Measurements from ENCODE around the gene BBS9.
"Not testable (repeated sequence)": the region's sequence is repeated elsewhere in the genome, so short reads cannot be mapped to it uniquely, and the experiment has no call there.

Gene BBS9

DNA sequence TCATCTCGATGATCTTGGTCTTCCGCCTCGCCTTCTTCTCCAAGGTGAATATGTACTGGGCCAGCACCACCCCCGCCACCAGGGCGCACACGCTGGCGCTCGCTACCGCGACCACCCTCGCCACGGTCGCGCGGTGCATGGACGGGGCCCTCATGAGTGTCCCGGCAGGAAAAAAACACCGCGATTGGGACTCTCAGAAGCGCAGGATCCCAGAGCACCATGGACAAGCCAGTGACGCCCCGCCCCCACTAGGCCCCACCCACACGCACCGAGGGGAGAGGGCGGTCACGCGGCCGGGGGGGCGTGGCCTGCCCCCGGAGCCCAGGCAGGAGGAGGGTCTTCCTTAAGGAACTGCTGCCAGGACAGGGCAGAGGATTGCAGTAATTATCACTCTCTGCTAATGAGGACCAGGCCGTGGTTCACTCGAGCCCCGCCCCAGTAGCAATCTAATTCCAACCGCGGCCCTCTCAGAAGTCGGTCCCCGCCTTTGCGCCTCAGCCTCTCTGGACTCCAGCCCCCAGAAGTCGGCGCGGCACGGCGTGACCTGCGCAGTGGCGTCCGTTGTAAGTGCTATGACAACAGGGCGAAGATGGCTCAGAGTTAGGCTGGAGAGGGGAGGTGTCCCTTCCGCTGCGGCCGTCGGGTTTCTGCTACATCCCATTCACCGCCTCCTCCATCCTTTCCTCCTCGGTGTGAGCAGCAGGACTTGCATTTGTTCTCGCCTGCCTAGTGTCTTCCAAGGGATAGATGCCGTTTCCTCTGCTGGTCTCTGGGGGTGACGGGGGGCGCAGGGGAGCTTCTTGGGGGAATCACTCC is at the start of gene BBS9:
BBS9 (plus strand) TSS at position 575 of the 816 bp plus-strand sequence. CDS start 16,689 bp downstream, outside the sequence.
- DNase-seq, result peak; percentile 94

DNA sequence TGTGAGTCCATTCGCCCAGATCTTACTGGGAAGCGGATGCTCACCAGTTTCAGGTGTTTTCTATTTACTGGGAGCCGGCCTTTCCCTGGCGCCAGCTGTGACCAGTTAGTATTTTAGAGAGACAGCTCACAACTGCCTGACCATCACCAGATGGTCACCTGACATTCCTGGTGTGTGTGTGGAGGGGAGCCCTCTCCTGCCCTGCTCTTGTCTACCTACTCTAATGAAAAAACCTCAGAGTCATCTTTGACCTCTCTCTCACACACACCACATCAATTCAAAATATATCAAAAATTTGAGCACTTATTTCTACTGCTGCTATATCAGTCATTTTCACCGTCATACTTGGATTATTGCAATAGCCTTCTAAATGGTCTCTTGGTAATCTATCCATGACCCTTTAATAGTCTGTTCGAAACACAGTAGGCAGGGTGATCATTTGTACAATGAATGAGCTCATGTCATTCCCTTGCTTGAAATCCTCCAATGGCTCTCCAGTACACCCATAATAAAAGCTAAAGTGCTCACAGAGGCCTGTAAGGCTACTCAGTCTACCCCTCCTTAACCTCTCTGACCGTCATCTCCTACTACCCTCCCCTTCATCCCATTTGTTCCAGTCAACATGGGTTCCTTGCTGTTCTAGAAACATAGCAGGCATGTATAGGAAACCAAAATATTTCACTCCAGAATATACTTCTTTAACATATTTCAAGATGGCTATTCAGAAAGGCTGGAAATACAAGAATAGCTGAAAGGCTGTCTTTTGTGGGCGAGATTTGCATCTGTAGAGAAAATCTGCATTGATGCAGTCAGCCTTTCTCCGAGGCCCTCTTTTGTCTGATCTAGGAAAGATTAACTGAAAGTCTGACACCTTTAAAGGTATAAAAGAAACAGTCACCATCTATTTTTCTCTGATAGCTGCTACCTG is 49.3 kb upstream of the BBS9 start:
- no peak for DNase-seq

DNA sequence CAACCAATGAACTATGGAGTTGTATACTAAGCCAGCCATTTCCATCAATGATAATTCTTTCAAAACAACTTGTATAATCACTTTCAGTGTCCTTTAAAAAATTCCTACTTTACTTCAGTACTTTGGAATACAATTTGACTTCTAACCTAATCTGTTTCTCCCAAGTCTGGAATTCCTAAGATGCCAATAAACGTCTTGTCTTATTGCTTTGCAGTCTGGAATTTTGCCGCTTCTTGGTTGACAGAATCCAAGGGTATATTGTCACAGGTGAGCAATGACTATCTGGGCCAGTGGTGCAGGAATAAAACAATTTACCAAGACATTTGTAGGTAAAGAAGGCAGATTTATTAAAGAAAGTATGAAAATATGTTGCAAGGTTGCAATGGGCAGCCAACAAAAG is 42.0 kb upstream of the BBS9 start:
- no peak for DNase-seq

GRCh38 chr7:33087858-33088257 is 41.5 kb upstream of the BBS9 start:
- no peak for DNase-seq

DNA sequence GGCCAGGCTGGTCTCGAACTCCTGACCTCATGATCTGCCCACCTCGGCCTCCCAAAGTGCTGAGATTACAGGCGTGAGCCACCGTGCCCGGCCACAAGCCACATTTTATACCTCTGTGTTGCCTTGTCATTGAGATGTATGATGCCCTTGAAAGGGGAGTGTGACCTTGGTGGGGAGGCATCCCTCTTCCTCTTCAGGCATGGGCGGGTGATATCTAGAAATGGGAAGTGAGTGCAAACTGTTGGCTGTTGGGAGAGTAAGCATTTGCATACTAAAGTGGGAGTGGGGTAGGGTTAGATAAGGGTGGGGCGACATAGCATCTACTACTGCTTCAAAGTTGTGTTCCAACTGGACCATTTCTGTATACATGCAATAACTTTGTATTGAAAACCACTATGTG is 40.2 kb upstream of the BBS9 start:
- no peak for DNase-seq

DNA sequence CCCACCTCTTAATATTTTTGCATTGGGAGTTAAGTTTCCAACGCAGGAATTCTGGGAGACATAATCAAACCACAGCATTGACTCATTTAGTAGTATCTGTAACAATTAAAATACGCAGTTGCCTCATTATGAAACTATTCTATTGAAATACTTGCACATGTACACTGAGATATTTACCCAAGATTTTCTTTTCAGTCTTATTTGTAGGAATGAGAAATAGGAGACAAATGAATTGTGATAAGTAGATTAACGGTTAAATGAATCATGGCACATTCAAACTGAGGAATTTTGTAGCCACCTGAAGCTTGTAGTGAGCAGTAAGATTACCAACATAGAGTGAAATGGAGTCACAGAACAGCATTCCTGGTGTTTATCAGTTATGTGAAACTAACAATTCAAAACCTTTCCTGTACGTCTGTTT is 38.2 kb upstream of the BBS9 start:
- no peak for DNase-seq

DNA sequence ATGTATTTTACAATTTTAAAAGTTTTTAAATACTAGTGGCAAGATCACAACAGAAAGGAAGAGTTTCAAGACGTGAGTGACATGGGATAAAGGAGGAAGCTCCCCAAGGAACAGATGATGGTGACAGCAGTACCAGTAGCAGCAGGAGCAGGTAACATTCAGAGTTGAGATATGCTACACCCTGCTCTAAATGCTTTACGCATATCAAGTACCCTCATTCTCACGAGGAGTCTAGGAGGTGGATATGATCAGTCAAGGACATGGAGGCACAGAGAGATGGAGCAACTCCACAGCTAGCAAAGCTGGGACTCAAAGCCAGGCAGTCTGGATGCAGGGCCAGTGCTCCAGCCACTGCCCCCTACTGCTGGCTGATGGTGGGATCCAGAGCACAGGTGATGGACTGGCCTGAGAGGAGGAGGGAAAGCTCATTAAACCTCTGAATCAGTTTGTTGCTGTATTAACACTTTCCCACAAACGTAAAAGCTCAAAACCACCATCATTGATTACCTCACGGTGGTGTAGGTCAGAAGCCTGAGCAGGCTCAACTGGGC is 37.6 kb upstream of the BBS9 start:
- no peak for DNase-seq

- DNase-seq, result no peak
Measured at GRCh38 chr7:33093266-33093665, 36.1 kb upstream of the BBS9 start.

- DNase-seq, result not testable (repeated sequence)
Measured at GRCh38 chr7:33094745-33095275, 34.6 kb upstream of the BBS9 start.

DNA sequence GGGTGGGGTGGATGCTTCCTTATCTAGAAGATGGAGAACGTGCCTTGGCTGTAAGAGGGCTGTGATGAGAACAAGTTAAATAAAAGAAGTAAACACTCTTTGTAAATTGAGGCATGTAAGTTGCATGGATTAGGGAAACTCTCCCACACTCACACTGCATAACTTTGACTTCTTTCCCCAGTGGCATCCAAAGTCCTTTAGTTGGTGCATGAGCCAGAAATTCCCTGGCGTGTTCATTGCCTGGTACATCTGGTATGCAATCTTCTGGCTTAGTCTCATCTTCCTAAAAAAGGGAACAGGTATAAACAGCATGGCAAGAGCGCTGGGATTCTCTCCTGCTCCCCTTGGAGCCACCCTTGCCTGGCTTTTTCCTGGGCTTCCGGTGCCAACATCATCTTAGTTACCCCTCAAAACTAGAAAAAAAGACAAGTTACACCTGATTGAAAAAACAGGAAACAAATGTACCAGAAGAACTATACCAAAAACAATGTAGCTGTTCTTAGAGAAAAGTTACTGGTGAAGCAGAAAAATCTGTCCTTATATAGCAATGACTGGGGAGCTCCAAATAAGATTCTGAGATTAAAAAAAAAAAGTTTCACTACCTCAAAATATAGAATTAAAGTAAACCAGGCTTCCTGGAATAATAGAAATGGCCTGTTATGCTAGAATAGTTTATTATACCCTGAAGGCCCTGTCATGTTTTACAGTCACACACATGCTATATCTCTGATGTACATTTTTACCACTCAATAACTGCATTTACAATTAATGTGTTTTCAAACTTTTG is 30.0 kb upstream of the BBS9 start:
- no peak for DNase-seq

GRCh38 chr7:33100770-33101169 is 28.6 kb upstream of the BBS9 start:
- no peak for DNase-seq

DNA sequence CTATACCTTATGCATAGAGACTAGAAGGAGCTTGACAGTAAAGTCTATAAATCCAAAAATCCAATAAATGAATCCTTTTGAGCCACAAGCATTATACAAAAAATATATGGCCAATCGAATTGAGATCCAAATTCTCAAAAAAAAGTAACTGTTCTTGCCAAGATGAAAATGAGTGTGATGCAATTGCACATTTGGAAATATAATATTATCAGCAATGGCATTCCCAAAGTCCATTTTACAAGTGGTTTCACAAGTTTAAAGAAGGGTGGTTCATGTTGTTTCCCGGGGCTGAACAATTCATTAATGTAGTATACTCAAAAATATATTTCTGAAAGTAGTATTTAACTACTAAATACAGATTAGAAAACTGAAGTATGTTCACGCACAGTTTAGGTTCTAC is 27.5 kb upstream of the BBS9 start:
- DNase-seq, result no peak

DNA sequence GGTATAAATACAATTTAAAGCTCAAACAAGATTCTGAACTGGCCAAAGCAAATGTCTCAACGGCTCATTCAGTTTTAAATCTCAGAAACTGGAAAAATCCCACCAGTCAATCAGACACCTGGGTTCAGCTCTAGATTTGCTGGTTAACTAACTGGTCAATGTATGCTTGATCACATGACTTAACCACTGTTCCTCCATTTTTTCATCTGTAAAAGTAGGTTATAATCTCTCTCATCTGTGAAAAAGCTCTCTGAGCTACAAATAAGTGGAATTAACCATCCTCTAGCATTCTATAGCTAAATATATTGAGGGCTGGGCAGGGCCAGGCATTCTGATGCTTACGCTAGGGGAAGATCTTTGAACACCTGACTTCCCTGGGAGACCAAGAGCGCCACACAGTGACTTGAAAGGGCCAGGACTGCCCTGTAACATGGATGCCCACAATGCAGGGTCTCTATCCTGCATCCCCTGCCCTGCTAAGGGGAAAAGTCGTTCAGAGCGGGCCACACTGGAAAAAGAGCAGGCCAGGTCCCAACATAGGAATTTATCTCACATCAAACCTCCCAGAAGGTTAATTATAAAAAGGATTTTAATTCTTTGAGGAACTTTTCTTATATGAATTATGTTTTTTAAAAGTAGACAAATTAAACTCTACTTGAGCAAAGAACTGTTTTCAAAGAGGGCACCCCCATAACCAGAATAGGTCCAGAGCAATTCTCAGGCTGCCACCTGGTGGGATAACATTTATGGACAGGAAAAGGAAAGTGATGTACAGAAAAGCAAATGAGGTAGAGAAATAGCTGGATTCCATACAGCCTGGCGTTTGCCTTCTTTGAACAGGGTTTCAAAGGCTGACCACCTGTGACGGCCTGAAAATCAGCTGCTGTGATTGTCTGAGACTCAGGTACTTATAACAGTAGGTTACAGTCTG is 22.0 kb upstream of the BBS9 start:
- no peak for DNase-seq

DNA sequence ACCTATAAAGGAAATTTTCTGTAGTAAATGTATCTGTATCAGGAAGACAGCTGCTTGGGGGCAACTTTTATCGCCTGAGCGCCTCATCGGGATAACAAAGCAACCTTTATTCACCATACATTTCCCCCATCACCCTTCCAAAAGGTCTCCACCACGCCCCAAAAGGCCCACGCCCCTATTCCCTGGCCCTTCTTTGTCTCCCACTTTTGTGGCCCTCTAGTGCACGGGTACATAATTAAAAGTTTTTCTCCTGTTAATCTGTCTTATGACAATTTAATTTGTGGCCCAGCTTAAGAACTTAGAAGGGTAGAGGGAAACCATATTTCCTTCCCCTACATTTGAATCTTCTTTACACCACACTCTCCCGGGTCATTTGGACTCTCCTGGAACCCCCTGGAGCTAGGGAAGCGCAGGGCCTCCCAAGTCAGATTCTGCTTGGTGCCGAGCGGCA is 20.8 kb upstream of the BBS9 start:
- DNase-seq, result peak; percentile 29

DNA sequence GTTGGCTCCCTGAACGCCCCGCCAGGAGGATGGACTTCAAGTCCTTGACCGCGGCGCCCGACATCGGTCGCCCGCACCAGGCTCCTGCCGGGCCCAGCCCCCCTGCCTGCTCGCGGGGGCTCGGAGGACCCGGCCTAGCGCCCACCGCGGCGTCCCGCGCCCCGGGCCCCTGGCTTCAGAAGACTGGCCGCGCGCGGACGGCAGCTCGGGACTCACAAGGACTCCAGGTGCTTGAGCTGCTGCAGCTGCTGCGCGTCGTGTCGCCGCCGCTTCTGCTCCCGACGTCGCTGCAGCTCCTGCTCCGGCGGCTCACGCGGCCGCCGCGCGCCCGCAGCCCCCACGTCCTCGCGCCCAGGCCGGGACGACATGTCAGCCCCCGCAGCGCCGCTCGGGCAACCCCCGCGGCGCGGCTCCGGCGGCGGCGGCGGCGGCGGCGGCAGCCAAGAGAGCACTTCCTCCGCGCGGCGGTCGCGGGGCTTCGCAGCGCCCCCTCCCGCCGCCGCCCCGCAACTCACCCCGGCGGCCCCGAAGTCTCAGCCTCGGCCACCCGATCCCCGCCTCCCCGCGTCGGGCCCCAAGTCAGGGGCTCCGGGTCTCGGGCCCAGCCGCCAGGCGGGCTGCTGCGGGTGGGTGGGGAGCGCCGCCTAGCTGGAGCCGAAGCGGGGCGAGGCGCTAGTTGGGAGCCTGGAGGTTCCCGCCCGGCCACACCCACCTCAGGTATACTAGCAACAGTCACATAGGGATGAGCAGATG is 20.2 kb upstream of the BBS9 start, which contains the start of gene RP9:
RP9 (minus strand) TSS at position 400 of the 753 bp plus-strand sequence; CDS start at position 368, 32 bp downstream.
- DNase-seq, result peak; percentile 82

DNA sequence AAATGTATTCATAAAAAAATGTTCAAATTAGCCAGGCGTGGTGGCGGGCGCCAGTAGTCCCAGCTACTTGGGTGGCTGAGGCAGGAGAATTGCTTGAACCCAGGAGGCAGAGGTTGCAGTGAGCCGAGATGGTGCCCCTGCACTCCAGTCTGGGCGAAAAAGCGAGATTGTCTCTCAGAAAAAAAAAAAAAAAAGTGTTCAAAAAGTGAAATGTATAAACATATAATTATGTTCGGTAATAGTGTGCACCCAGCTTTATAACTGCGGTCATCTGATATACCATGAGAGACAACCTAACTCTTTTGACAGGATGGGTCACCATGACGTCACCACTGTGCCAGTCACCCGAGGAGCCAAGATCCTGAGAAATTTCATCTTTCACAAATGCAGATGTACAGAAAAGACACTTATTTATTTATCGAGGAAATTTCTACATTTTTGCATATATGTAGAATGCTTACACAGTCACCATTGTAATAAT is 19.6 kb upstream of the BBS9 start:
- DNase-seq, result no peak

- DNase-seq, result no peak
Measured at GRCh38 chr7:33111614-33112013, 17.8 kb upstream of the BBS9 start.

- no peak for DNase-seq
Measured at GRCh38 chr7:33114976-33115375, 14.4 kb upstream of the BBS9 start.

GRCh38 chr7:33118383-33118782 is 11.0 kb upstream of the BBS9 start:
- DNase-seq, result no peak

DNA sequence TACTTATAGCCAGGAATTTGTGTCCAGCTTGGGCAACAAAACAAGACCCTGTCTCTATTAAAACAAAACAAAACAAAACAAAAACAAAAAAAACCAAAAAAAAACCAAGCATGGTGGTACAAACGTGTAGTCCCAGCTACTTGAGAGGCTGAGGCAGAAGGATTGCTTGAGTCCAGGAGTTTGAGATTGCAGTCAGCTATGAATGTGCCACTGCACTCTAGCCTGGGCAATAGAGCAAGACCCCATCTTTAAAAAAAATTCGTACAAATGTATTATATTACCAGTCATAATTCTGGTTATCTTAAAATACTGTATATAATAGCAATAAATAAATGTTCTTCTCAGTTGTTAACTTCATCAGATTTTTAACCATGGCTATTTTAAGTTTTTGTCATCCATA is 2.3 kb upstream of the BBS9 start:
- no peak for DNase-seq

Measured in activated naive CD4-positive, alpha-beta T cell treated with Interleukin-2 at 50 U/mL for 16 hours (primary cell).